ENCODE data around the gene HYLS1.

HYLS1 gene

DNA sequence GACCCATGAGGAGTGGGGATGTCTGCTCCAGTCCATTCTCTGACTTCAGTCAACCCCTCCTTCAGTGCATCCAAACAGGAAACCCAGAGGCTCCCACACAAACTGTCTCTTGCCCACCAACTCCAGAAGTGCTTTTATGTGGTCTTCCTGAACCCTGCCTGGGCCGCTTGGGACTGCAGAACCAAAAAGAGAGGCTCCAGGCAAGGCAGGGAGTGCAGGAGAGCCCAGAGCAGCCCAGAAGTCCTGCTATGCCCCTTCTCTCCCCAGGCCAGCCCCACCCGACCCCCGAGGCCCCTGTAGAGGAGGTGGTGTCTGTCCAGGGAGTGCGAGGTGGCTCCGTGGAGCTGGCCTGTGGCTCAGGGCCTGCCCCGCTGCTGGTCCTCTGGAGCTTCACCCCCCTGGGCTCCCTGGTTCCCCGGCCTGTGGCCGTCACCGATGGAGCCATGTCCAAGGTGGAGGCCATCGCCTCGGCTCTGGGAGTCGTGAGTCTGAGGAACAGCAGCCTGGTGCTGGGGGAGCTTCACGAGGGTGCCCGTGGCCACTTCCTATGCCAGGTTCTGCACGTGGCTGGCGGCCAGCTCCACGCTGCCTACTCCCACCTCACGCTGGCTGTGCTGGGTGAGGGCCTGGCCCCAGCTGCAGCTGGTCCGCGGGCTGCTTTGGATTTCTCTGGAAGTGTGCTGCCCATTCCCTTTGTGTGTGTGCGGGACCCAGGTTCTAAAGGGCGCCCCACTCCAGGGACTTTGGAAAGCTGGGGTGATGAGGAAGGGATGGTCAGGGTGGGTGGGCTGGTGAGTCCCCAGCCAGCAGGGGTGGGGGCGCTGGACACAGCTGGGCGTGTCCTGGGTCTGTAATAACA lies 60.2 kb downstream of the HYLS1 start:
- TF ChIP-seq, protein P1, sequence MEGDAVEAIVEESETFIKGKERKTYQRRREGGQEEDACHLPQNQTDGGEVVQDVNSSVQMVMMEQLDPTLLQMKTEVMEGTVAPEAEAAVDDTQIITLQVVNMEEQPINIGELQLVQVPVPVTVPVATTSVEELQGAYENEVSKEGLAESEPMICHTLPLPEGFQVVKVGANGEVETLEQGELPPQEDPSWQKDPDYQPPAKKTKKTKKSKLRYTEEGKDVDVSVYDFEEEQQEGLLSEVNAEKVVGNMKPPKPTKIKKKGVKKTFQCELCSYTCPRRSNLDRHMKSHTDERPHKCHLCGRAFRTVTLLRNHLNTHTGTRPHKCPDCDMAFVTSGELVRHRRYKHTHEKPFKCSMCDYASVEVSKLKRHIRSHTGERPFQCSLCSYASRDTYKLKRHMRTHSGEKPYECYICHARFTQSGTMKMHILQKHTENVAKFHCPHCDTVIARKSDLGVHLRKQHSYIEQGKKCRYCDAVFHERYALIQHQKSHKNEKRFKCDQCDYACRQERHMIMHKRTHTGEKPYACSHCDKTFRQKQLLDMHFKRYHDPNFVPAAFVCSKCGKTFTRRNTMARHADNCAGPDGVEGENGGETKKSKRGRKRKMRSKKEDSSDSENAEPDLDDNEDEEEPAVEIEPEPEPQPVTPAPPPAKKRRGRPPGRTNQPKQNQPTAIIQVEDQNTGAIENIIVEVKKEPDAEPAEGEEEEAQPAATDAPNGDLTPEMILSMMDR (IDR thresholded peaks at IDR 0.05; ENCODE audit: low read depth, low read length): no peak
- Histone ChIP-seq H3K36me3 (no peaks in the 10 kb centered on the region), H3K9me3 (ENCODE audit: severe bottlenecking) (no peaks in the 10 kb centered on the region), H3K27ac (no peak overlapping the region), H3K4me3 (ENCODE audit: low read depth, low read length) (no peak overlapping the region), H3K27me3 (ENCODE audit: insufficient read depth, low read depth, severe bottlenecking) (no peaks in the 10 kb centered on the region)
- no peak for DNase-seq

- no peak overlapping the region for H3K27ac ChIP-seq
- H3K4me3 ChIP-seq (ENCODE audit: low read depth, low read length): no peak overlapping the region
- H3K27me3 ChIP-seq (ENCODE audit: insufficient read depth, low read depth, severe bottlenecking): no peaks in the 10 kb centered on the region
- H3K9me3 ChIP-seq (ENCODE audit: severe bottlenecking): no peaks in the 10 kb centered on the region
- TF ChIP-seq, protein P1 (IDR thresholded peaks at IDR 0.05; ENCODE audit: low read depth, low read length): no peak
- no peaks in the 10 kb centered on the region for H3K36me3 ChIP-seq
- no peak for DNase-seq
Observed at GRCh38 chr11:125948278-125949051, 61.0 kb downstream of the HYLS1 start.

DNA sequence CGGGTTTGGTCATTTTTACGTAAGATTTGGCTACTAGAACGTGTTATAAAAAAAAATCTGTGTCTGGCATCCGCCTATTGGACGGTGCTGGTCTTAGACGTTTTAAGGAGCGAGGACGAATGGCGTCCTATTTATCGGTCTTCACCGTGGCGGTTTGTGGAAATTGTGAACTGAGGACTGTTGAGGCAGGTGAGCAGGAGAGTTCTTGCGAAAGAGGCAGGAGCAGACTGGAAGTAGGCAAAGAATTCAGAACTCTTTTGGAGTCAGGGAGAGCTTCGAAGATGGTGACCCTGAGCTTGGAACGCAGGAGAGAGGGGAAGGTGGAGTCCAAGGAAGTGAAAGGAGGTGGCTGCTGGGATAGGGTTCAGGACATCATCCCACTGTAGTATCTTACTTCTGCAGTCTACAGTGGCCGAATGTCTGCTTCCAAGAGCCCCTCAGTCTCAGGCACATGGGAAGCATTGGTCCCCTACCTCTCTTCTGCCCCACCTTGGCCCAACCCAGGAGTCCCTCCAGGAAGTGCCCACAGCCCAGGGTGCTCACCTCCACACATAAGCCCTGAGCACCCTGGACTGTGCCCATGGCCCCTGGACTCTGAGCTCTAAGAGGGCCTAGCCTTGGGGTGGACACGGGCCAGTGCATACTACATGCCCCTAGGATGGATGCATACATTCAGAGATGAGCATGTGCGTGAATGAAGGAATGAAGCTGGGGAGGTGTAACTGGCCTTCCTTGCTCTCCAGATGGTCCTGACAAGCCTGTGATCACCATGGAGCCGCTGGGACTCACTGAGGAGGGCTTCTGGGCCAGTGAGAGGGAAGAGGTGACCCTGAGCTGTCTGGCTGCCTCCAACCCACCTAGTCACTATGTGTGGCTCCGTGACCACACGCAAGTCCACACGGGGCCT lies 62.1 kb downstream of the HYLS1 start:
- no peak overlapping the region for H3K27ac ChIP-seq
- H3K4me3 ChIP-seq (ENCODE audit: low read depth, low read length): no peak overlapping the region
- H3K36me3 ChIP-seq: no peaks in the 10 kb centered on the region
- H3K27me3 ChIP-seq (ENCODE audit: insufficient read depth, low read depth, severe bottlenecking): no peaks in the 10 kb centered on the region
- no peaks in the 10 kb centered on the region for H3K9me3 ChIP-seq (ENCODE audit: severe bottlenecking)
- TF ChIP-seq, protein P1 (IDR thresholded peaks at IDR 0.05; ENCODE audit: low read depth, low read length): no peak
- DNase-seq: no peak

DNA sequence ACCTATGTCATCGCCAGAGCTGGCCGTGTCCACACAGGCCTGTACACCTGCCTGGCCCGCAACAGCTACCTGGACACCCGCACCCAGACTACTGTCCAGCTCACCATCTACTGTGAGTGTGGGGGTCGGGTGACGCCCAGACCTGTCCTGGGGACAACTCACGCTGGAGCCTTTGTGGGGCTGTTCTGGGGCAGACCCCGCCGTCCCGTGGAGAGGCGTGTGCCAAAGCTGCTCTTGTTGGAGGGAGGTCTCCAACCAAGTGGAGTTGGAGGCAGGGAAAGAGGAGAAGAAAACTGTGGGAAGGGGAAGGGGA lies 62.7 kb downstream of the HYLS1 start:
- Histone ChIP-seq H3K9me3 (ENCODE audit: severe bottlenecking) (no peaks in the 10 kb centered on the region), H3K27ac (no peak overlapping the region), H3K4me3 (ENCODE audit: low read depth, low read length) (no peak overlapping the region), H3K27me3 (ENCODE audit: insufficient read depth, low read depth, severe bottlenecking) (no peaks in the 10 kb centered on the region), H3K36me3 (no peaks in the 10 kb centered on the region)
- TF ChIP-seq, protein P1 (IDR thresholded peaks at IDR 0.05; ENCODE audit: low read depth, low read length): no peak
- no peak for DNase-seq

Data from WERI-Rb-1 (cell line).